DND-41 (cell line): ENCODE results near the gene AMD1.
A peak's percentile ranks its signal among the peaks of the same experiment; 100 is the strongest.
"Not testable (repeated sequence)": the region's sequence is repeated elsewhere in the genome, so short reads cannot be mapped to it uniquely, and the experiment has no call there.

Experiments used
- ATAC-seq: fragments of 200-7000 bp; cut with Tn5 transposase; 3 replicates; pipeline ENCODE4 v1.9.1; 2021; ENCODE audit warnings: low read depth; ENCODE audit not compliant: insufficient read depth
- DNase-seq: peaks from one replicate; pipeline ENCODE4 v3.0.0-alpha.2; 2020
- H2AFZ ChIP-seq: 2 replicates; pipeline ENCODE4 v1.6.0; 2012; ENCODE audit warnings: low read depth, low read length
- H3K27ac ChIP-seq: 2 replicates; pipeline ENCODE4 v1.5.1; 2012; ENCODE audit warnings: low read length, inconsistent platforms
- H3K27me3 ChIP-seq: fragments of 200-600 bp; sonication (generic); 2 replicates; pipeline ENCODE4 v1.6.0; 2012; ENCODE audit warnings: low read length, mild to moderate bottlenecking, inconsistent platforms; ENCODE audit not compliant: insufficient read depth, poor library complexity
- H3K36me3 ChIP-seq: 2 replicates; pipeline ENCODE4 v1.5.1; 2012; ENCODE audit warnings: low read length, inconsistent platforms; ENCODE audit not compliant: insufficient read depth
- H3K4me1 ChIP-seq: 2 replicates; pipeline ENCODE4 v1.5.1; 2012; ENCODE audit warnings: mild to moderate bottlenecking, low read length; ENCODE audit not compliant: insufficient read depth
- H3K4me2 ChIP-seq: 2 replicates; pipeline ENCODE4 v1.6.0; 2012; ENCODE audit warnings: mild to moderate bottlenecking, moderate library complexity, low read length, inconsistent platforms; ENCODE audit not compliant: insufficient read depth
- H3K4me3 ChIP-seq, 2 experiments: fragments of 200-600 bp in 1 of 2; shearing (Covaris generic) in 1 of 2; 2 replicates each; pipeline ENCODE4 v1.5.1; 2012 to 2016; ENCODE audit warnings: inconsistent platforms in 2 of 2, low read length in 2 of 2, mild to moderate bottlenecking in 2 of 2, low read depth in 1 of 2, moderate library complexity in 1 of 2
- H3K79me2 ChIP-seq: 2 replicates; pipeline ENCODE4 v1.6.0; 2012; ENCODE audit warnings: low read length, inconsistent platforms; ENCODE audit not compliant: insufficient read depth
- H3K9ac ChIP-seq: 2 replicates; pipeline ENCODE4 v1.6.0; 2012; ENCODE audit warnings: low read depth, mild to moderate bottlenecking, inconsistent platforms, low read length, moderate library complexity
- H3K9me3 ChIP-seq: 2 replicates; pipeline ENCODE4 v1.5.1; 2012; ENCODE audit warnings: low read length, moderate library complexity, mild to moderate bottlenecking, inconsistent platforms; ENCODE audit not compliant: insufficient read depth, severe bottlenecking
- H4K20me1 ChIP-seq: 2 replicates; pipeline ENCODE4 v1.6.0; 2012; ENCODE audit warnings: low read length; ENCODE audit not compliant: insufficient read depth
- CTCF ChIP-seq: IDR thresholded peaks from 2 replicates; pipeline ENCODE4 v1.5.1; 2012; ENCODE audit warnings: borderline replicate concordance, low read length, moderate library complexity, mild to moderate bottlenecking; ENCODE audit not compliant: poor library complexity, severe bottlenecking; ENCODE audit errors: extremely low read depth
- EZH2 ChIP-seq: IDR thresholded peaks from 3 replicates; pipeline ENCODE4 v1.6.1; 2012; ENCODE audit warnings: borderline replicate concordance, low read depth, mild to moderate bottlenecking, moderate library complexity, low read length, inconsistent platforms; ENCODE audit not compliant: severe bottlenecking

The AMD1 gene

GRCh38 chr6:110898111-110898510 is 23.5 kb downstream of the AMD1 start:
- peaks cover under 1% of the 10 kb centered on the region for H3K9me3 ChIP-seq
- ATAC-seq: no peak
- H2AFZ ChIP-seq: no peak overlapping the region
- no peak overlapping the region for H3K4me3 ChIP-seq
- peaks cover 5% of the 10 kb centered on the region; the same call in 1 of the 2 replicates for H3K79me2 ChIP-seq
- TF ChIP-seq EZH2: no peak
- no peak for TF ChIP-seq CTCF
- peaks cover 49% of the 10 kb centered on the region for H3K36me3 ChIP-seq
- no peak overlapping the region for H3K9ac ChIP-seq
- H3K4me1 ChIP-seq: no peaks in the 10 kb centered on the region
- no peaks in the 10 kb centered on the region for H3K27me3 ChIP-seq
- no peak overlapping the region for H3K4me2 ChIP-seq
- peaks cover 3% of the 10 kb centered on the region; the same call in 1 of the 2 replicates for H4K20me1 ChIP-seq
- DNase-seq: no peak
- no peak overlapping the region for H3K27ac ChIP-seq

- Histone ChIP-seq H3K4me2 (no peak overlapping the region), H3K9me3 (peaks cover 16% of the 10 kb centered on the region), H4K20me1 (no peaks in the 10 kb centered on the region), H3K4me1 (no peaks in the 10 kb centered on the region), H3K79me2 (no peaks in the 10 kb centered on the region), H3K36me3 (peaks cover 30% of the 10 kb centered on the region), H3K4me3 (no peak overlapping the region), H3K27ac (no peak overlapping the region), H3K9ac (no peak overlapping the region), H3K27me3 (no peaks in the 10 kb centered on the region), H2AFZ (no peak overlapping the region)
- ATAC-seq (peak; percentile 20; the same call in 2 of the 3 replicates), DNase-seq (no peak)
- TF ChIP-seq CTCF (no peak), EZH2 (no peak)
Measured at GRCh38 chr6:110900028-110900598, 25.5 kb downstream of the AMD1 start.

GRCh38 chr6:110901601-110902000 is 27.0 kb downstream of the AMD1 start:
- H2AFZ ChIP-seq, H3K9ac ChIP-seq, H3K27me3 ChIP-seq, H3K4me1 ChIP-seq, H3K4me3 ChIP-seq, H3K79me2 ChIP-seq, H4K20me1 ChIP-seq, DNase-seq, H3K27ac ChIP-seq, H3K4me2 ChIP-seq, ATAC-seq: not testable (repeated sequence)
- H3K36me3 ChIP-seq: peaks cover 16% of the 10 kb centered on the region
- H3K9me3 ChIP-seq: peaks cover 16% of the 10 kb centered on the region

GRCh38 chr6:110902091-110902490 is 27.5 kb downstream of the AMD1 start:
- no peaks in the 10 kb centered on the region for H3K79me2 ChIP-seq
- TF ChIP-seq CTCF: no peak
- TF ChIP-seq EZH2: no peak
- no peaks in the 10 kb centered on the region for H4K20me1 ChIP-seq
- ATAC-seq (0 out of 3 replicates have a peak, but pooled peaks have one; percentile 12), DNase-seq (no peak)
- no peak overlapping the region for H3K4me3 ChIP-seq
- H3K4me1 ChIP-seq: no peaks in the 10 kb centered on the region
- H3K27ac ChIP-seq: no peak overlapping the region
- no peak overlapping the region for H3K9ac ChIP-seq
- no peaks in the 10 kb centered on the region for H3K27me3 ChIP-seq
- peaks cover 16% of the 10 kb centered on the region for H3K9me3 ChIP-seq
- peaks cover 11% of the 10 kb centered on the region for H3K36me3 ChIP-seq
- H2AFZ ChIP-seq: no peak overlapping the region
- H3K4me2 ChIP-seq: no peak overlapping the region

- not testable (repeated sequence) for DNase-seq, H3K4me3 ChIP-seq, ATAC-seq, H3K27ac ChIP-seq, H3K9ac ChIP-seq, H2AFZ ChIP-seq, H3K36me3 ChIP-seq, H4K20me1 ChIP-seq, H3K79me2 ChIP-seq, H3K4me2 ChIP-seq, H3K4me1 ChIP-seq, H3K27me3 ChIP-seq
- H3K9me3 ChIP-seq: peaks cover 16% of the 10 kb centered on the region
Measured at GRCh38 chr6:110906273-110906672, 31.7 kb downstream of the AMD1 start.
